COR-L47 (cell line): ENCODE data around the gene HEATR5A.
"Not testable (repeated sequence)": the region's sequence is repeated elsewhere in the genome, so short reads cannot be mapped to it uniquely, and the experiment has no call there.

Experiments
- DNase-seq: peaks from one replicate; lab custom pipeline; 2025; lab: John Stamatoyannopoulos, UW

HEATR5A gene

DNA sequence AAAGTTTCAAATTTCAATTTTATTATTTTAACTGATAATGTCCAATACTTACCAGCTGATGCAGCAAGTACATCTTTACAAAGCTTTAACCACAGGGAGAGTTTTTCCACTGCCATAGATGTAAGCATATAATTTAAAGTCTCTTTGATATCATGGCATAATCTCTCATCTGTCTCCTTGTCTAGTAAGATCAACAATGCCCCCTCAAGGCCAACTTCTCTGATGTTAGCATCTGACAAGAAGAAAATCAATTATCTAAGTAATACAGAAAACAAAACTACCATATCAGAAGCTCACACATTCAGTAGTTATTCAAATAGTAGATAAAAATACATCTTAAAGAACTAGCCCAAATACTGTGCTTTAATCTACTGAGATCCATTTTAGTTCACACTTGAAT is 94.2 kb downstream of the HEATR5A start:
- peak; percentile 17 for DNase-seq

DNA sequence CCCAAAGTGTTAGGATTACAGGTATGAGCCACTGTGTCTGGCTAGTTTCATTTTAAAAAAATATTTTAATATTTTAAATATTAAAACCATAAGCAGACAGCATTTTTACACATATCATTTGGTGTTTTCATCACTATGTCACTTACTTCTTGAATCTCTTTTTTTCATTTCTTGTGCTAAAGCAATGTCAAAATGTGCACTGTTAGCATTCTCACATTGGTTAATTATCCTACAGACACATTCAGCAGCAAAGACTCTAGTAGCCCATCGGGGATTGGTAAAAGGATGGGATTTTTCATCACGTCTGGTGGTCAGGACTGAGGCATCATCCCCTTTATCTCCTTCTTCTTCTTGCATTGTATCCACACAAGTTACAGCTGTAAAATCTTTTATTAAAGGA is 96.9 kb downstream of the HEATR5A start:
- no peak for DNase-seq

DNA sequence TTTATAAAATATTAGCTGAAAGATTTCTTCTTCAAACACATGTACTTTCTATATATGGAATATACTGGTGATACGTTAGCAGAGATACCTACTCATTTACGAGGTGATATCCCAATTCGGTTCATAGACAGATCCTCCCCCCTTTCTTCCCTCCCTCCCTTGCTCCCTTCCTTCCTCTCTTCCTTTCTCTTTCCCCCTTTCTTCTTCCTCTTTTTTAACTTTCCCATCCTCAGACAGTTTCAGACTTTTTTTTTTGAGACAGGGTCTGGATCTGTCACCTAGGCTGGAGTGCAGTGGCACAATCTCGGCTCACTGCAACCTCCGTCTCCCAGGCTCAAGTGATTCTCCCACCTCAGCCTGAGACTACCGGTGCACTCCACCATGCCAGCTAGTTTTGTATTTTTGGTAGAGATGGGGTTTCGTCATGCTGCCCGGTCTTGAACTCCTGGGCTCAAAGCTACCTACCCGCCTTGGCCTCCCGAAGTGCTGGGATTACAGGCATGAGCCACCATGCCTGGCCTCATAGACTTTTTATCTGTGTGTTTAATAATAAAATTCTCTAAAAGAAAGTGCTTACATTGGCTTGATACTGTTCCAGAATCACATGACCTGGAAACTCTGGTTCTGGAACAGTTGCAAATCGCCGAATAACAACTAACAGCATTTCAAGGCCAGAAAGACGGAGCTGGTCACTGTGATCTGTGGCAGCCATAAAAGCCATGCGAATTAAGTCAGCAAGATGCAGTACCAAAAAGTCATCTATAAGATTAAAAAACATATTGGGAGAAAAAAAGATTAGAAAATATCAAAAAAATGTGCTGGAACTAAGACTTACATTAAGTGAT is 99.2 kb downstream of the HEATR5A start:
- no peak for DNase-seq

DNA sequence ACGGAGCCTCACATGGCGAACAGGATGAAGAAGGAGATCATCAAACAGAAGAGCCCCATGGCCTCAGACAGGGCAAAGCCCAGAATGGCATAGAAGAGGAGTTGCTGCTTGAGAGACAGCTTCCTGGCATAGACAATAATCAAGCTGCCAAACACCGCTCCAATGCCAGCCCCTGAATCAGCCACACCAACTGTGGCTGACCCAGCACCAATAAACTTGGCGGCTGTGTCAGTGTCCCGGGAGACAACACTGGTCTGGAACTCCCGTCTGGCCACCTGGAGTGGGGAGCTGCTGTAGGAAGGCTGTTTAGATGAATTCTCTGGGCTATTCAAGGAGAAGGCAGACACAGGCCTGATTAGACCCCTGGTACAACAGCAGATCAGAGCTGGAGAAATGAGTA is 100.1 kb downstream of the HEATR5A start:
- no peak for DNase-seq

DNA sequence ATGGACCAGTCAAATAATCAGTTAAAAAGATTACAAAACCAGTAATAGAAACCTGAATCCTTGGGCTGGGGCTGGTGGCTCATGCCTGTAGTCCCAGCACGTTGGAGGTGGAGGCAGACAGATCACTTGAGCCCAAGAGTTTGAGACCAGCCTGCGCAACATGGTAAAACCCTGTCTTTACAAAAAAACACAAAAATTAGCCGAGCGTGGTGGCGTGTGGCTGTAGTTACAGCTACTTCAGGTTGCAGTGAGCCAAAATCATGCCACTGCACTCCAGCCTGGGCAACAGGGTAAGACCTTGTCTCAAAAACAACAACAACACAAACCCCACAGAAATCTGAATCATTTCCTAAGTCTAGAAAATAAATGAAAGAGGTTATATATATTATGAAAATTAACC is 100.6 kb downstream of the HEATR5A start:
- no peak for DNase-seq

DNA sequence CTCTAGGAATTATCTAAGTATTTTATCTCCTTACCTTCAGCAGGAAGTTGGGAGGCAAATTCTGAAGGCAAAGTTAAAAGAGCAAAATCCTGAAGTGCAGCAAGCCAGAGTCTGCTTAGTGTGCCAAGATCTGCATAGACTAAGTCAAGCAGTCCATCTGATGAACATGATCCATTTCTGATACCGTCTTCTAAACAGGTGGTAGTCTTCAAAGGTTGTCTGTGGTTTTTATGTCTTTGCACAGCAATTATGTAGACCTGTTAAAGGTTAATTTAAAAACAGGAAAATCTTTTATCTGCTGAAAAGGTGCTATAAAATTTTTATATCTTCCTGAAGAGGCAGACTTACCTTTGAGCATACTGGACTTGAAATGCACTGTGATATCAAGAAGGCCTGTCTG is 107.4 kb downstream of the HEATR5A start:
- no peak for DNase-seq

DNA sequence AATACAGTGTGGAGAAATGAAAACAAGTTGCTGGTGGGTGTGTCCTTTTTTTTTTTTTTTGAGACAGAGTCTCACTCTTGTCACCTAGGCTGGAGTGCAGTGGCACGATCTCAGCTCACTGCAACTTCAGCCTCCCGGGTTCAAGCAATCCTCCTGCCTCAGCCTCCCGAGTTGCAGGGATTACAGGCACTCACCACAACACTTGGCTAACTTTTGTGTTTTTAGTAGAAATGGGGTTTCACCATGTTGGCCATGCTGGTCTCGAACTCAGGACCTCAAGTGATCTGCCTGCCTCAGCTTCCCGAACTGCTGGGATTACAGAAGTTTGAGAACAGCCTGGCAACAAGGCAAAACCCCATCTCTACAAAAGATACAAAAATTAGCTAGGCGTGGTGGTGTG is 108.0 kb downstream of the HEATR5A start:
- not testable (repeated sequence) for DNase-seq

DNA sequence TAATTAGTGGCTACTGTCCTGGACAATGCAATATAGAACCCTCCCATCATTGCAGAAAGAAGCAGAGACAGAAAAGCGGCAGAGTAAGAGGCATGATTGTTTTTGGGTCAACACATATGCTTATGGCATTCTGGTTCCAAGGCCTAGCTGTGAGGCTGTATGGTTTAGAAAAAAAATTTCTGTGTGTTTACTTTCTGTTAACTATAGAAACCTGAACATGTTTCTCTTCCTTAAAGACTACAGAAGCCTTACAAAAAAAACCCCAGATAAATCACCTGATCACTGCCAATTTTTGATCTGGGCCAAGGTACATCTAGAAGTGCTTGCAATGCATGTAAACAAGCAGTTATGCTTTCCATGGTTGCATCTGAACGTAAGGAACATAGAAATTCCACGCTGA is 112.7 kb downstream of the HEATR5A start:
- no peak for DNase-seq

DNA sequence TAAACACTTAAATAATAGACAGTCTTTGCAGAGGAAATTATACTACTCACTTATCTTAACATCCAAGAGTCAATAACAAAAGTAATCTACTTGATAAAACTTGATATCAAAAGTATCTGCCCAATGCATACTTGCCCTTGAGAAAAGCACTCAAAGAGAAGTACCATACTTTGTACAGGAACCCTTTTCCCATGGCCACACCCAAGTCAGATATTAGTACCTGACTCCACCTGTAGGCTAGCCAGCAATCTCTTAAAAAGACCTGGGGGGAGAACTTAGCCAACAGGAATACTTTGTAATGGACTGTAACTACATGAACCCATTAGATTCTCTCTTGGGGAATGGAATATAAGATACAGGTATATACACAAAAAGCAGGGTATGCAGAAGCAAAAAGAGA is 113.2 kb downstream of the HEATR5A start:
- no peak for DNase-seq

DNA sequence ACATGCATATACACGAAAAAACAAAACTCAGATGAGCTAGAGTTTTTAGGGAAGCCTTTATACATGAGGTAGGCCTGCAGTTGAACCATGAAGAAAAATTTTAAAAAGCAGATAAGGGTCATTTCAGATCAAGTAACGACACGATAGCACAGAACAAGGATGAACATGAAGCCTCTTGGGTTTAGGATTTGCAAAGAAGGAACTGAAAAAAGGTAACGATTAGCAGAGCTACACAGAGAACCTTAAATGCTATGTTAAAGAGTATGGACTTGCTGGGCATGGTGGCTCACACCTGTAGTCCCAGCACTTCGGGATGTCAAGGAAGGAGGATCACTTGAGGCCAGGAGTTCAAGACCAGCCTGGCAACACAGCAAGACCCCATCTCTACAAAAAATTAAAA is 116.7 kb downstream of the HEATR5A start:
- DNase-seq, result no peak

DNA sequence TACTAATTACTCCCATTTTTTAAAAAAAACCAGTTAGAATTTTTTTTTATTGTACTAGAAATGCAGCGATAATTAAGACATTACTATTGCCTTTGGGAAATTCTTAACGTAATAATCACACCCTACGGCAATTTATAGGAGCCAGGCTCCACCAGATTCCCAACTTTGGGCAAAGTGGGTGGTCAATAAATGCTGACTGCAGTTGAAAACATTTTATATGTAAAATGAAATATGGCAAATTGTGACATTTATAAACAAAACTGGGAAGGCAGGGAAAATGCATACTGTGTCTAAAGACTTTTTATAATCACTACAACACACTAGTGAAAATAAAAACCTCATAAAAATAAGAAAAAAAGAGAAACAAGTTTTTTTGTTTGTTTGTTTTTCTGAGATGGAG is 119.5 kb downstream of the HEATR5A start:
- no peak for DNase-seq

DNA sequence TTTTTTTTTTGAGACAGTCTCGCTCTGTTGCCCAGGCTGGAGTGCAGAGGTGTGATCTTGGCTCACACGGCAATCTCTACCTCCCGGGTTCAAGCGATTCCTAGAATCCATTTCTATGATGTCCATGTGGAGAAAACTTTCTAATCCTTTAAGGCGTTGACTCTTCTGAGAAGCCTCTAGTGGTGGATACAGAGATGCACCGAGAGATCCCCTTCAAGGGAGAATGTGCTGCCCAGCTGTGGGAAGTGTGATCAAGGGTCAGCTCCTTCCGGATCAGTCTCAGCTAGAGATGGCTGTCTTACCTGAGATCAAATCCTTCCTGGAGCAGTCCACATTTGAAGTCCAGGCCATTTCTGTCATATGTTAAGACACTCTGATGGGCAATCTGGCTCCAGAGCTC is 120.1 kb downstream of the HEATR5A start:
- no peak for DNase-seq

DNA sequence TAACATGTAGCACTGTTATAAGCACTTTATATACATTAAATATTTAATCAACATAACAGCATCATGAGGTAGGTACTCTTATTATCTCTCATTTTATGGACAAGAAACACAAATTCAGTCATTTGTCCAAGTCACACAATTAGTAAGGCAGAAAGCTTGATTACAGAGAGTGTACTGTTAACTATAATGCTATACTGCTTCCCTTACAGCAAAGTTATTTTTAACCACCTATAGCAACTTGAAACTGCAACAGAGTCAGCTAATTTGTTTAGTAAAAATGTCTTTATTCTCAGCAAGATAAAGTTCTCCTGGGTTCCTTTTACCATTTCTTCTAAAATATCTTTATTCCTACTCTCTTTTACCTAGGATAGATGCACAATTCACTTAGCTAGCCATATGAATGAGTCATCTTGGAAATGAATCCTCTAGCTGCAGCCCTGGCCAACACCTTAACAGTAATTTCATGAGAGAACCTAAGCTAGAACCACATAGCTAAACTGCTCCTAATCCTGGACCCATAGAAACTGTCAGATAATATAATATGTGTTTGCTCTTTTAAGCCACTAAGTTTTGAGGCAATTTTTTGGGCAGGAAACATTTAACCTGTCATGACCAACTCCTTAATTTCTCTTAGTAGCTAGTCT is 122.5 kb downstream of the HEATR5A start:
- DNase-seq, result no peak

DNA sequence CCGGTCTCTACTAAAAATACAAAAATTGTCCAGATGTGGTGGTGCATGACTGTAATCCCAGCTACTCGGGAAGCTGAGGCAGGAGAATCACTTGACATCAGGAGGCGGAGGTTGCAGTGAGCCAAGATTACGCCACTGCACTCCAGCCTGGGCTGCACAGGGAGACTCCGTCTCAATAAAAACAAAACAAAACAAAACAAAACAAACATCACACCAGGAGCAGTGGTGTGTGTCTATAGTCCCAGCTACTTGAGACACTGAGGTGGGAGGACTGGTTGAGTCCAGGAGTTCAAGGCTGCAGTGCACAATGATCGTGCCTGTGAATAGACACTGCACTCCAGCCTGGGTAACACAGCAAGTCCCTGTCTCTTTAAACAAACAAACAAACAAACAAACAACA is 123.2 kb downstream of the HEATR5A start:
- DNase-seq, result no peak

DNA sequence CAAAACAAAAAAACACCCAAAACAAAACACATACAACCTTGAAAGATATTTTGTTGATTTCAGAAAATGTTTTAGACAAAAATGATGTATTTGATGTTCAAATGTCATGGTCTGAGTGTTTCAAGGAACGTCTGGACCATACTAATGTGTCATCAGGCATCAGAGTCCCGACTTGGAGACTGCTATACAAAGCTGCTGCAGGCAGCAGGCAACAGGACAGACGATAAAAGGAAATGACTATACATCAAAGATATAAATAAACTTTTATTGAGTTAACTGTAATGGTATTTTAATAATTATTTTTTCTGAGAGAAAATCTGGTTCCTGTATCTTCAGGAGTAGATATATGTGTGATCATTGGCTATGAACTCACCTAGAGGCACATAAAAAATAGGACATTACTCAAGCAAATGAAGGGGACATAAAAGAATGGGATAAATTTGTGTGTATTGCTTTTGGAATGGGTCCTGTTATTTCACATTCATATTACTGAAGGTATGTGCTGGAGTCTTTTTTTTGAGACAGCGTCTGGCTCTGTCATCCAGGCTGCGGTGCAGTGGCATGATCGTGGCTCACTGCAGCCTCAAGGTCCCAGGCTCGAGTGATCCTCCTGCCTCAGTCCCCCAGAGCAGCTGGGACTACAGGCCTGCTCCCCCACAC is 125.5 kb downstream of the HEATR5A start:
- no peak for DNase-seq

DNA sequence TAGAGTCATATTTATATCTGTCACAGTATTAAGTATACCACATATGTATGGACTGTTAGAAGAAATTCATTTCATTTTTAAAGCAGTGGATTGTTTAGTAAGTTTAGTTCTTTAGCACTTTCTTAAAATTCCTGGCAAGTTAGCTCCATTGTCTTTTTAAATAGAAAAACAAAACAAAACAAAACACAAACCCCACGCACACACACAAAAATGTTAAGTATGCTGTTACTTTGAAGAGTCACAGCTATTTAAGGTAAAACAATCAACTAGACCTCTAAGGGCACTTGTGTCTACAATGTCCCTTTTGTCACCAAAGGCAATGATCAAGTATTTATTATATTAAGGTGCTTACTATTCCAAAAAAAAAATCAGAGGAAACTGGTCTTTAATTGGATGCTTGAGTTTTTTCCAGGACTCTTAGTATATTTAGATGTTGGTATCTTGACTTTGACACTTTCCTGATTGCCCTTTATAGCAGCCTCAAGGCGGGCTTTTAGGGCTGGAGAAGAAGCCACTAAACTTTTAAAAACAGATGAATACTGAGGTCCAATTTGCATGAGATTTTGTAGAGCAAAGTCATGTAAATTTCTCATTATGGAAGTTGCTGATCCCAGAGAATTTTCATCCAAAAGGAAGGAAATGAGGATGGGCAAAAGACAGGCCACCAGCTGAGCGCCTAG is 127.3 kb downstream of the HEATR5A start:
- DNase-seq, result no peak

DNA sequence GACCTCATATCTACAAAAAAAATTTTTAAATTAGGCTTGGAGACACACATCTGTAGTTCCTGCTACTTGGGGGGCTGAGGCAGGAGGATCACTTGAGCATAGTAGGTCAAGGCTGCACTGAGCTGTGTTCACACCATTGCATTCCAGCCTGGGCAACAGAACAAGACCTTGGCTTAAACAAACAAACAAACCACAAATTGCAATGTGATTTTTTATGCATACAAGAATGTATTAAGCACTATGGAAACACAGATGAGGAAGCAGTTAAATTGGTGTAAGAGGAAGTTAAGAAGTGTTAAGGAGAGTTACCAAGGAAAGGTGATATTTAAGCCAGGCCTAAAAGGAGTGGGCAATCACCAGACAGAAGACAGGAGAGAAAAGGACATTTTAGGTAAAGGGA is 129.1 kb downstream of the HEATR5A start:
- DNase-seq, result no peak

DNA sequence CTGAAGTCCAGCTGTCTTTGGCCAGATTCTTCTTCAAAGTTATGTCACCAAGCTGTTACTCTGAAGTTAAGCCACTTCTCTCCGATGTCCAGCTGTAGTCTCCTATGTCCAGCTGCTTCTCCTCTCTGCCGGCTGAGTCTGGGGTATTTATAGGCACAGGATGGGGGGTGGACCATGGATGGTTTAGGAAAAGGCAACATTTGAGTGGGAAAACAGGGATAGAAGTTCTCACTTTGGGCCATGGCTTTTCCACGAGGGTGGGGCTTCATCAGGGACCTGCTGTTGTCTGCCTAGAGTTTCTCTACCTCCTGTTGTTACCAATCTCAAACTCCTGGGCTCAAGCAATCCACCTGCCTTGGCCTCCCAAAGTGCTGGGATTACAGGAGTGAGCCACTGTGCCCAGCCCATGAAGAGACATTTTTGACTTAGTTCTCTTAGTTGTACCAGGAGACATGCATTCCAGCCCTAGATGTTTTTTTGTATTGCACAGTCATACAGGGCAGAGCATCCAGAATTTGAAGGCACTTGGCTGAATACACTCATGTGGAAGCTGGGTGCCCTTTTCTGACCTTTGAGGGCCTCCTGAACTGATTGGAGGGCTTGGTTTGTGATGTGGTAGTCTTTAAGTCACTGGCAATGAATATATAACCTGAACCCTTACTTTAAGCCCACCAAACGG is 132.9 kb downstream of the HEATR5A start:
- DNase-seq, result no peak

DNA sequence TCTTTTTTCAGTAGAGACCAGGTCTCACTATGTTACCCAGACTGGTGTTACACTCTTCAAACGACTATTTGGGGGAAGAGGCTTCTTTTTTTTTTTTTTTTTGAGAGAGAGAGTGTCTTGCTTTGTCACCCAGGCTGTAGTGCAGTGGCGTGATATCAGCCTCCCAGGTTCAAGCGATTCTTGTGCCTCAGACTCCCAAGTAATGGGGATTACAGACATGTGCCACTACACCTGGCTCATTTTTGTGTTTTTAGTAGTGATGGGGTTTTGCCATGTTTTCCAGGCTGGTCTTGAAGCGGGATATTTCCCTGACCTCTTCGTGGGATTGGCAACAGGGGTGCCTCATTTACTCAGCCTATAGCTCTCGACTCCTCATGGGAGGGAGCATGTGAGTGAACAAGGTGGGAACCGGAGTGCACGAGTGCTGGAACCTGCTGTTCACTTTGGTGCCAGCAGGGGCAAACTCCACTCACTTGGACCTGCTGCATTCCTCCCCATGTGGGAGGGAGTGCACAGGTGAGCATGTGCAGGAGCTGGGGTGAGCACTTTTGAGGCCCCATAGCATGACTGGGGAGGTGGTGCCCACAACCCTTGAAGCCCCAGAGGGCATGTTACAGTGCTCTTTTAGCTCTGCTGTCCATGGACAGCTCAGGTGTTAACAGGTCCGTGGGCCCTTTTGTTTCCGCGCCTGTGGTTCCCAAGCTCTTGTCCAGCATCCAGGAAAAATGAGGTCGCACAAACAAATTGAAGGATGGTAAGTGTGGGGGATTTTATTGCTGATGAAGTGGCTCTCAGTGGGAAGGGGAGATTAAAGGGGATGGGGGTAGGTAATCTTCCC is 133.7 kb downstream of the HEATR5A start:
- no peak for DNase-seq

DNA sequence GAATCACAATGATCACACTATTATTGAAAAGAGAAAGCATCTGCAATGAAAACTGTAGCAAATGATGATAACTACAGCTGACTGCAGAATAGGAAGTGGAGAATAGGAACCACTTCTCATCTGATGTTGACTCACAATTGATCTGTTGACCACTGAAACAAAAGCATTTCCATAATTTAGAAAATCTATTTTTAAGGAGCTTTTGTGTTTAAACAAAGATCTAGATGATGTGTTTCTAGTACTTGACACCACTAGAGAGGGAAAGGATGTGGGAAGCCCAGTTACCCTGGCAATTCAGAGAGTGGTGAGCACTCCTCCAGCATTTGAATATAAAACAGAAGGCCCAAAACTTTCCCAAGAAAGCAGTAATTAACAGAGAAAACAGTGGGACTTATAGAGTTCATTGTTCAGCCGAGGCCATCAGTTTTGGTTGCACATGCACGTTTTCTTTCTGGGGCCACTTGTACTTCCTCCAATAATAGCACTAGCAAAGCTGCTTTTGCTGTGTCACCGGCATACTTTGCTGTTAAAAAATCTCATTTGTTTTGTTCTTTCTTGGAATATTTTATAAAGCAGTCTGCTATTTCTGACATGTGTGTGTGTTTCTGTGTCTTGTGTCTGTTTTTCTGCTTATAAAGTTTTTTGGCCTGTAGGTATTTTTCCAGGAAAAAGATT is 136.6 kb downstream of the HEATR5A start:
- peak; percentile 11 for DNase-seq

DNA sequence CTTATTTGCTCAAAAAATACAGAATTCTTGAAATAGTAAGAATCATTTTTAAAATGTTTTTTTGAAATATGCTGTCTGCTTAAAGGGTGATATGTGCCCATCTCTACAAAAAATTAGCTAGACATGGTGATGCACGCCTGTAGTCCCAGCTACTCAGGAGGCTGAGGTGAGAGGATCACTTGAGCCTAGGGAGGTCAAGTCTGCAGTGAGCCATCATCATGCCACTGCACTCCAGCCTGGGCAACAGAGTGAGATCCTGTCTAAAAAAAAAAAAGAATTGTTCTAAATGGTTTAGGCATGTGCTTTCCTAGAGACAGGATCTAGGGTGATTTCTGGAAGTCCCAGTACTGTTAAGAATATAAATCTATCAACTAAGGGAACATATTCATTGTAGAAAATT is 137.2 kb downstream of the HEATR5A start:
- DNase-seq, result no peak
